Activated naive CD4-positive, alpha-beta T cell (primary cell): ENCODE data around the gene KLC3.
"Not testable (repeated sequence)": the region's sequence is repeated elsewhere in the genome, so short reads cannot be mapped to it uniquely, and the experiment has no call there.

Source experiments
- DNase-seq, 4 experiments: peaks; one replicate each; lab custom pipeline; 2025; lab: John Stamatoyannopoulos, UW

The KLC3 gene

DNA sequence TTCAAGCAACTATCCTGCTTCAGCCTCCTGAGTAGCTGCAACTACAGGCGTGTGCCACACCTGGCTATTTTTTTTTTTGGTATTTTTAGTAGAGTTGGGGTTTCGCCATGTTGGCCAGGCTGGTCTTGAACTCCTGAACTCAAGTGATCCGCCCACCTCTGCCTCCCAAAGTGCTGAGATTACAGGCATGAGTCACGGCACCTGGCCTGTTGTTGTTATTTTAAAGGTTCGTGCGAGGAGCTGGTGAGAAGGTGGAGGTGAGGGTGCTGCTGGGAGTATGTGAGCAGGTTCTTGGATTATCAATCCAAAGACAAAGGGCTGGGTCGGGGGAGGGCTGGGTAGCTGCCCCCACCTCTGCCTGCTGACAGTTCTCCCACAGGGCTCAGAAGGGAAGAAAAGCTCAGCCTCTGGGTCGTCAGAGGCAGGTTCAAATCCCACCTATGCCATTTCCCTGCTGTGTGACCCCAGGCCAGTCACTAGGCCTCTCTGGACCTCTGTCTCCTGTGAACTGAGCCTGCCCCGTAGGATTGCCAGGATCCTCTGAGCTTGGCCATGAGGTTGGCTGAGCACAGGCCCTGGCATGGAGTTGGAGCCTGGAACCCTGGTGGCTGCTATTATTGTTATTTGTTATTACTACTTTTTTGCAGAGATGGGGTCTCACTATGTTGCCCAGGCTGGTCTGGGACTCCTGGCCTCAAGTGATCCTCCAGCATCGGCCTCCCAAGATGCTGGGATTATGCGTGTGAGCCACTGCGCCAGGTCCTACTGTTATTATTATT lies 19.4 kb upstream of the KLC3 start:
- DNase-seq = no peak

DNA sequence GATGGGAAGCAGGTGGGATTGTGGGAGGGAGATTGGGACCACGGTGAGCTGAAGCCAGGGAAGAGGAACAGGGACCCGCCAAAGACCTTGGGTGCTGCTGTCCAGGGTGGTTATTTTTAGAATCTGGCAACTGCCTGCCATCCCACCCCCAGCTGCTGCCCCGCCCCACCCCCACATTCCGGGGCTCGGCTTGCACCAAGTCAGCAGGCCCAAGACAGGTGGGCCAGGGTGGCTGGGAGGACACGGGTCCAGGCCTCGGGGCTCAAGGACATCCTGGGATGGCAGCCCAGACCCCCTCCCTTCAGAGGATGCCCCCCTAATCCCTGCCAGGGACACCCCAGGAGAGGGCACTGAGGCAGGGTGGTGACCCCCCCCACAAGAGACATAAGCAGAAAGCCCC lies 18.7 kb upstream of the KLC3 start:
- DNase-seq = no peak

DNA sequence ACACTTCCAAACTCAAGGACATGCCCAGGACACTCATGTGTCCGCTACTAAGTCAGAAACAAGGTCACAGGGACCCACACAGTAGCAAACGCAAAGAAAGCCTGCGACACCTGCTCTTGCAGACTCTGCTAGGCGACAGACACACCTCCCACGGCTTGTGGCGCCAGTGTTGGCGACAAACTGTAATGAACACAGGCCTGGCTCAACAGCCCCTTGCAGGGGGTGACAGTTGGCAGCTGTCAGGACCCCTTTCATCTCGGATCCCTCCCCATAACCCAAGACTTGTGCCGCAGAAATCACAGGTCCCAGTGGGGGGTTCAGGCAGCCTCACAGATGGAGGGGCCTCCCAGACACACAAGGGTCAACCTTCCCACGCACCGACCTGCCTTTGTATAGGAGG lies 18.2 kb upstream of the KLC3 start:
- DNase-seq = no peak

DNA sequence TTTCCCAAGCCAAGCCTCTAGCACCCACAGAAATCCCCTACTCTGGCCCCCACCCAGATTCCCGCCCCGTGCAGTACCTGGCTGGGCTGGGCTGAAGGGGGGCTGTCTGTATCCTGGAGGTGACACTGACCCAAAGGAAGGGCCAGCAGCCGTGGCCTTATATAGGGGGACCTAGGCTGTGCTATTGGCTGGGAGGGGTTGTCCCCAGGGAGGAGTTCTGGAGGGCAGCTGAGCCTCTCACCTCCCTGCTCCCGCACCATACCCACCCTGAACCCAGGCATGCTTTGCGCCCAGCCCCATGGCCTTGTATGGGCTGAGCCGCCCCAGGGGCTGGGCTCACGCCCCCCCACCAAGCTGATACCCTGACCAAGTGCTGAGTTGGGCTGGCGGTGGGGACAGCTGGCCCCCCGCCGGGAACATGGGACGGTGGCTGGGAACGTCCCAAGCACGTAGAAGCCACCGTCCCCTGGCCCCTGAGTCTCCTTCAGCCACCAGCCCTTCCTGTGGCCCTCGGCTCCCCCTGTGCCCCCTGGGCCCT lies 17.7 kb upstream of the KLC3 start, which contains the start of gene CKM:
CKM (minus strand) TSS at position 132 of the 538 bp plus-strand sequence. CDS start 3,162 bp downstream, outside the sequence.
- DNase-seq = no peak

DNA sequence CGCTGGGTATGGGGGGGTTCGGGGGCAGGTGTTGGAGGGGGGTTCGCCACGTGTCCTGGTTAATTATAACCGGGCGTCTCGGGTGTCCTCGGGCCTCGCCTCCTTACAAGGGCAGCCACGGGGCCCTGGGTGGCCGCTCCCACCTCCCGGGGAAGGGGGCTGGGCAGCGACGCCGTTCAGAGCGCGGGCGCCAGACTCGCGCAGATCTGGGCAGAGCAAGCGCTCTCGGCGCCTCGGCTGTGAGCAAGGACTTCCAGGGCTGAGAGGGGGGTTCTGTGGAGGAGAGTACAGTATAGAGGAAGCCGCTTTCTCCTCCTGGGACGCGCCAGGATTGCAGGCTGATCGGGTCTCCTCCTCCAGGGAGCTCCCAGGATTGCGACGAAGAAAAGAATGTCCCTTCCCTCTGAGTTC lies 16.9 kb upstream of the KLC3 start:
- no peak for DNase-seq

DNA sequence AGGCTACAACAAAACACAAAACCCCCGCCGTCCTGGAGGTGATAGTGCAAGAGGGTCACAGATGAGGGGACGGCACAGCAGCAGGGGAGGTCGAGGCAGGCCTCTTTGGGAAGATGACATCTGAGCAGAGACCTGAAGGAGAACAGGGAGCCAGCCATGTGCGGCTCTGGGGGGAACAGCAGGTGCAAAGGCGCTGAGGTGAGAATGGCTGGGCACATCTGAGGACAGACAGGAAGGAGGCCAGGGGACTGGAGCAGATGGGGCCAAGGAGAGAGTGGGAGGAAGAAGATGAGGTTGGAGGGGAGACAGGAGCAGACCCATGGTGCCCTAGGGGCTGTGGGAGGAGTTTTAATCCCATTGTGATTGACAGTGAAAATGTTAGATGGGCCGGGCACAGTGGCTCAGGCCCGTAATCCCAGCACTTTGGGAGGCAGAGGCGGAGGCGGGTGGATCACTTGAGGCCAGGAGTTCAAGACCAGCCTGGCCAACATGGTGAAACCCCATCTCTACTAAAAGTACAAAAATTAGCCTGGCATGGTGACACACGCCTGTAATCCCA lies 16.1 kb upstream of the KLC3 start:
- no peak for DNase-seq

DNA sequence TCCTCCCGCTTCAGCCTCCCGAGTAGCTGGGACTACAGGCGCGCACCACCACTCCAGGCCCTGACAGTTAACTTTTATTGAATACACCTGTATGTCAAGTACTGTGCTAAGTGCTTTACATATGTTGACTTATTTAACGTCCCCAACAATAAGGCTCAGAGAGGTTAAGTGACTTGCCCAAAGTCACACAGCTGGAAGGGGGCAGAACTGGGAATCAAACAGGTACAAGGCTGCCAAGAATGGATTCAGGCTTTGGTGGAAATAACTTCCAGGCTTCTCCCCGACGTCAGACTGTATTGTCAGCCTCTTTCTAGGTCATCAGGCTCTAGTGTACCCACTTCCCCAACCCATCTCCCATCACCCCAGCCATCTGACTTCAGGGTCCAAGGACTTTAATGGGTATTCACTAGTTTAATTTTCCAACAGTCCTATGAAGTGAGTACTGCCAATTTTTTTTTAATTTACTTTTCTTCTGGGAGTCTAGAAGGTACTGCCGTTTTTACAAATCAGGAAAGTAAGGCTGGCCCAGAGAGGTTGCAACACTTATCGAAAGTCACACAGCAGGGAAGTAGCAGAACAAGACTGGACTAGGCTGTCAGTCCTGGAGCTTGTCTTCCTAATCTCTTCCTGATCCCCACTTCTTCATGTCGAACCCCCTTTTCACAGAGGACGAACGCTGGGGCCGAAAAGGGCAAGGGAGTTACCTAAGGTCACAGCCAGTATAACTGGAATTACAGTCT lies 13.0 kb upstream of the KLC3 start:
- no peak for DNase-seq

DNA sequence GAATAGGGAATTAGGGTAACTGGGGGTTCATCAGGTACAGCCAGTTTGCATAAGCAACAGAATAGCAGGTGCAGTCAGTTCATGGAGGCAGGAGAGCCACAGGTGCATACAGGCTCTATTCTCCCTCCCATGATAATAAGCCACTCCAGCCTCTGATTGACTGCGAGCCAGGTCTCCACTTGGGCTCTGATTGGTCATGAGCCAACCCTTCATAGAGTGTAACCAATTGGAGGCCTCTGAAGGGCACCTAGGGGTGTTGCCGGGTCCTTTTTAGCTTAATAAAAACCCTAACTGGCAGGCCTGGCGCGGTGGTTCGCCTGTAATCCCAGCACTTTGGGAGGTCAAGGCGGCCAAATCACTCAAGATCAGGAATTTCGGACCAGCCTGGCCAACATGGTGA lies 9.1 kb upstream of the KLC3 start:
- no peak for DNase-seq

DNA sequence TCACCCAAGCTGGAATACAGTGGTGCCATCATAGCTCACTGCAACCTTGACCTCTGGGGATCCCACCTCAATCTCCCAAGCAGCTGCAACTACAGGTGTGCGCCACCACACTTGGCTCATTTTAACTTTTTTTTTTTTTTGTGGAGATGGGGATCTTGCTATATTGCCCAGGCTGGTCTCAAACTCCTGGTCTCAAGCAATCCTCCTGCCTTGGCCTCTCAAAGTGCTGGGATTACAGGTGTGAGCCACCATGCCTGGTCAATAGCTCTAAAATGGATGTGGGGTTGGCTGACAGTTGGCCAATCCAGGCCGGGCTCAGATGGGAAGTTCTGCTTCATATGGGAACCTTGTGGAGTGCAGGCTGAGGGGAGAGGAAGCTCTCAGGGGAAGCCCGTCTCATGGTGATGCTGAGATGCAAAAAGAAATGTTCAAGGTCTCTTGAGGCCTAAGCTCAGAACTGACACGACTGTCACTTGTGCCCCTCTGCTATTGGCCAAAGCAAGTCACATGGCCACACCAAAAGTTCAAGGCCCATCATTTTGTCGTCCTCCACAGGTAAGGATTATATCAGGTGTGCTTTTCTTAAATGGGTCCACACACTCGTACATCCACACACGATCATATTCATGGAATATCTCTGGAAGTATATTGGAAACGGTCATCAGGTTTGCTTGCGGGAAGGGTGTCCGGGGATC lies 6.8 kb upstream of the KLC3 start:
- no peak for DNase-seq

DNA sequence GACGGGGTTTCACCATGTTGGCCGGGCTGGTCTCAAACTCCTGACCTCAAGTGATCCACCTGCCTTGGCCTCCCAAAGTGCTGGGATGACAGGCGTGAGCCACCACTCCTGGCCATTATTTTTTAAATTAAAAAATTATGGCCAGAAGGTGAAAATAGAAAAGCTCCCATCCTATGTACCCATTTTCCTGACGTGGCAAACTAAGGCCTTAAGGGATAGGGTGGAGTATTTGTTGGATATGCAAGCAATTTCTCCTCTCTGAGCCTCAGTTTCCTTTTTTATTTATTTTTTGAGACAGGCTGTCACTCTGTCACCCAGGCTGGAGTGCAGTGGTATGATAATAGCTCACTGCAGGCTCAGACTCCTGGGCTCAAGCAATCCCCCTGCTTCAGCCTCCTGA lies 5.7 kb upstream of the KLC3 start:
- not testable (repeated sequence) for DNase-seq

DNA sequence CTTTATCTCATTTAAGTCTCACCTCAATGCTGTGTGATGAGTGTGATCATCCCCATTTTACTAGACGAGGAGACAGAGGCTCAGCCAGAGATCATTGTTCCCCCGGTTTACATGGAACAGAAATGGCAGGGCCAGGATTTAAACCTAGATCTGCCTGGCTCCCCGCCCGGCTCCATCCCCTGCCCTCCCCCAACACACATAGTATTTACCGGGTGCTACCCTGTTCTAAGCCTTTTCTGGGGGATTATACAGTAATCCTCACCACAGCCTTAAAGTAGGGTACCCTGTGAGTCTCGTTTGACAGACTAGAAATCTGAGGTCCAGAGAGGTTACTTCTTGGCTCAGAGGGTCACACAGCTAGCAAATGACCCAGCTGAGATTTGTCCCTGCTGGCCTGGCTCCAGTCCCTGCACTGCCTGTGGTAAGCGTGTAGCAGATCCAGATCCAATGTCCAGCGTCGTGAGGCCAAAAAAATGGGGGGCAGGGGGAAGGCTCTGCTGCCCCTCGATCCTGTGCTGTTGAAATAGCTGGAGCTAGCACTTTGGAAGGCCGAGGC lies 3.8 kb upstream of the KLC3 start:
- no peak for DNase-seq

DNA sequence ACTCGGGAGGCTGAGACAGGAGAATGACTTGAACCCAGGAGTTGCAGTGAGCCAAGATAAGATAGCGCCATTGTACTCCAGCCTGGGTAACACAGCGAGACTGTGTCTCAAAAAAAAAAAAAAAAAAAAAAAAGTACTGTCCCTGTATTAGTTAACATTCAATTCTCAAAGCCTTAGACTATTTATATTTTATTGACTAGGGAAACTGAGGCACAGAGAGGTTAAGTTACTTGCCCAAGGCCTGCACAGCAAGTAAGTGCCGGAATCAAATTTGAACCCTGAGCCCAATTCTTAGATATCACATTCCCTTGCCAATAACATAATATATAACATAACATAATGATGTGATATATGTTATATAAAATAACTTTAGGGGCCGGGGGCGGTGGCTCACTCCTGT lies 921 bp upstream of the KLC3 start:
- DNase-seq = no peak

DNA sequence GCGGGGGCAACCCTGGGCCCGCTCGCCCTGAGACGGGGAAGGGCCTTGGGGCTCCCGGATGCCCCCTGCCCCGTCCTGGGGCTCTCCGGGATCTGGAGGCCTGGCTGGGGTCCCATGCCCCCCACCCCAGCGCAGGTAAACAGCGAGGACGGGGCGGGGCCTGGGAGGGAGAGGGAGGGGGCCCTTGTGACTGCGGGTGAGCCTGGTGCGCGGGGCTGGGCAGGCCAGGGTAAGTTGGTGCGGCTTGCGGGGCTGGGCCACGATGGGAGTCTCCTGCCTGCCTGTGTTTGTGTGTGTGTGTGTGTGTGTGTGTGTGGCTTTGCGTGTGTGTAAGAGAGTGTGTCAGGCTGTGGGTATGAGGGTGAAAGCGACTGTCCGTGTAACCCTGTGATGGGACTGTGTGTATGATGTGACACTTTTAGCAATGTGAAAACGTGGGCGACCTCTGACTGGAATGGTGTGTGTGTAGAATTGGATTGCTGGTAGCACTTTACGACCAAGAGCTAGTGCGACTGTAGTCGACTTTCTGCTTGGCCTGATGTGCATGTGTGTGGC lies 426 bp downstream of the KLC3 start:
- no peak for DNase-seq

DNA sequence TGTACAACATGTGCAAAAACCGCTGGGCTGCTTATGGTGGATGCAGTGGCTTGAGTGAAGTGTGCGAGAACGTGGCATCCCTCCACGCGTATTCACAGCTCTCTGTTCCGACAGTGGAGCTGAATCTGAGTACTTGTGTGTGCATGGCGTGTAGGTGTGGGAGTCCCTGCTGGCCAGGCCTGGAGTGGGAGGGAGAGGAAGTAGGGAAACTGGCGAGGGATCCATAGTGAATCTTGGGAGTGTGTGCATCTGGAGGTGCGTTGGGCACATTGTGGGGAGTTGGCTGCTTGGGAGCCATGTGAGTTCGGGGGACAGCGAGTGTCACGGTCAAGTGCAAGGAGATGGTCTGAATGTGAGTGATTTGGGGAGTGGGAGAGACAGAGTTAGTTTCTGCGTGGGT lies 2.4 kb downstream of the KLC3 start:
- no peak for DNase-seq

DNA sequence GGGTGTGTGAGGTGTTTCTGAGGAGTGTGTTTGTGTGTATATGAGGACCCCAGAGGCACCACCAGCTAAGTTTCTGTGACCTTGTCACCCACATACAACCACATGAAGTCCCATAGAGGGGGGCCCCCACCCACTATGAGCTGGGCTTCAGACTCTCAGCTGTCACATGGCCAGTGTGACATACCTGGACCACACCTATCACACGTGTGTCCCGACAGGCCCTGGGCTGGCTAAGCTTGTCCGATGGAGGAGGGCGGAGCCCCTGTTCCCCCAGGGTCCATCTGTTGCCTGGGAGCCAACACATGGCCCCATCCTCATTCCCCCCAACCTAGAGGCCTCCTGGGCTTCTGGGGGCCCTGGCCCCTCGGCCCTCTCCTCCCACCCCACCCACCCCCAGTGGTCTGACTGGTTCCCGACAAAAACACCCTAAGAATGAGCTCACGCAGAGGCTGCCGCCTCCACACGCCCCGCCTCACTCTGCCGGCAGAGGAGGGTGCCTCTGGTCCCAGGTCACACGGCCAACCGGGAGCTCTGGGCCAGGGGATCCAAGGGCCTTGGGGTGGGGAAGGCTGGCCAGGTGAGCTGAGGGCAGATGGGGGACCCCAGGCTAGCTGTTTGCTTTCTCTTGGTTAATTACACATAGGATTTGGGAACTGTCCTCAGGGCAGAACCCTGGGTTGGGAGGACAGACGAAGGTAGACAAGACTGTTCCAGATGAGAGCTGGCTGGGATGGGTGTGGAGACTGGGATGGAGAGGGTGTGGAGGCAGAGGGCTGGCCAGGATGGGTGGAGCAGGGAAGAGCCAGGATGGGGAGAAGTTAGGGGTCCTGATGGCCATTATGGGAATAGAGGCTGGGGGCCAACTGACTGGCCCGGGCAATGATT lies 4.3 kb downstream of the KLC3 start:
- no peak for DNase-seq

DNA sequence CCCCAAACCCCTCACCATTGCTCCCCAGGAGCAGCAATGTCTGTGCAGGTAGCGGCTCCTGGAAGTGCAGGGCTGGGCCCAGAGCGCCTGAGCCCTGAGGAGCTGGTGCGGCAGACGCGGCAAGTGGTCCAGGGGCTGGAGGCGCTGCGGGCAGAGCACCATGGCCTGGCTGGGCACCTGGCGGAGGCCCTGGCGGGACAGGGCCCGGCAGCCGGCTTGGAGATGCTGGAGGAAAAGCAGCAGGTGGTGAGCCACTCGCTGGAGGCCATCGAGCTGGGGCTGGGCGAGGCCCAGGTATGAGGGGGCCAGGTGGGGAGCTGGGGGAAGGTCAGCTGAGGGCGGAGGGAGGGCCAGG lies 4.9 kb downstream of the KLC3 start:
- DNase-seq = no peak

DNA sequence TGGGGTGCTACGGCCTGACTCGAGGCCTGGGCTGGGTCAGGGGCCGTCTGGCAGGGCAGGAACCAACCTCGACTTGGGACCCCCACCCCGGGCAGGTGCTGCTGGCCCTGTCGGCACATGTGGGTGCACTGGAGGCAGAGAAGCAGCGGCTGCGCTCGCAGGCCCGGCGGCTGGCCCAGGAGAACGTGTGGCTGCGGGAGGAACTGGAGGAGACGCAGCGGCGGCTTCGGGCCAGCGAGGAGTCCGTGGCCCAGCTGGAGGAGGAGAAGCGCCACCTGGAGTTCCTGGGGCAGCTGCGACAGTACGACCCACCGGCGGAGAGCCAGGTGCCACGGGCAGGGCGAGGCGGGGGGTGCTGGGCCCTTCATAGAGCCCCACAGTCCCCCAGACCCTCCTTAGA lies 5.9 kb downstream of the KLC3 start:
- DNase-seq = no peak

DNA sequence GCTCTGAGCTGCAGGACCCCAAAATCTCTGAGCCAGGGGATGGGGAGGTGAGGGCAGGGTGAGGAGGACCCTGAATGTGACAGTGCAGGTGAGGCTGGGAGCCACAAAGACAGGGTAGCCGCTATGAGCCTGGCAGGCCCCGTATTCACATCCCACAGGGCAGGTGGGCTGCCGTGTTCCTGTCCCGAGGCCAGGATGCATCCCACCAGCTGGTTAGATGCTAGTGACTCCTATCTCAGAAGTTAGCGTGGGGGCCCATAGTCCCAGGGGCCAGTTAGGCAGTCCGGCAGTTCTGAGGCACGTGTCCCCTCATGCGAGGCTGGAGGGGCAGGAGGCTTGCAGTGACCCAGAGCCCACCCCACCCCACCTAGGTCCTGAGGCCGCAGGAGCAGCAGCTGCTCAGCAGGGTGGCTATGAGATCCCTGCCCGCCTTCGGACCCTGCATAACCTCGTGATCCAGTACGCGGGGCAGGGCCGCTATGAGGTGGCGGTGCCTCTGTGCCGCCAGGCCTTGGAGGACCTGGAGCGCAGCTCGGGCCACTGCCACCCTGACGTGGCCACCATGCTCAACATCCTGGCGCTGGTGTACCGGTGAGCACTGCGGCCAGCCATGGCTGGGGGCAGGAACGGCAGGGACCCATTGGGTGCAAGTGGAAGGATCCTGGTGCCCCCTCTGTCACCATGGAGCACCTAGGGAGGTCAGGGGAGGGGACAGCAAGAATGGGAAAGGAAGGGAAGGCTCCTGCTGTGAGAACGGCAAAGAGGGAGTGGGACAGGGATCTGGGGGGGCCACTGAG lies 7.2 kb downstream of the KLC3 start:
- DNase-seq = no peak

DNA sequence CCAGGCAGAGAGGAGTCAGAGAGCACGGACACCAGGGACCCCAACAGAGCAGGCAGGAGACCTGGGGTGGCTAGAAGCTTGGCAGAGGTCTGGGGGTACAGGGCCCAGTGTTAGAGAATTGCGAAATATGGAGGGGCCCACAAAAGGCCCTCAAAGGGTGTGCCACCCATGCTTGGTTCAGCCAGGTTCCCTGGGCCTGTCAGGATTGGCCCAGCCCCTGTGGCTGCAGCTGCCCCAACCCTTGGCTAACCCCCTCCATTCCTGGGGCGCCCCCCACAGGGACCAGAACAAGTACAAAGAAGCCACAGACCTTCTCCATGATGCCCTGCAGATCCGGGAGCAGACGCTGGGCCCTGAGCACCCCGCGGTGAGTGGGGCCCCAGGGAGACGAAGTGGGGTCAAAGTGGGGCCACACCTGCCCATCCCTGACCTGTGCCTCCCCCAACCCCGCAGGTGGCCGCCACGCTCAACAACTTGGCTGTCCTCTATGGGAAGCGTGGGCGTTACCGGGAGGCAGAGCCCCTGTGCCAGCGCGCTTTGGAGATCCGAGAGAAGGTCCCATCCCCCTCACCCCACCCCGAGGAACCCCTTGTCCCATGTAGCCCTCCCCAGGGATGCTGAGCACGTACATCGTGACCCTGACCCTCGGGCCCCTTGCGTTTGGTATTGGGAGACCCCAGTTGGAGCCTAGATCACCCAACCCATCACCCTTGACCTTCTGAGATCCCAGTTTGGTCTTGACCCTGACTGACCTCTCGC lies 8.0 kb downstream of the KLC3 start:
- DNase-seq = no peak
